Measurements from ENCODE around the gene TAF5L. TPM values are rescaled to one million over a fixed set of nuclear protein-coding genes. Genes with fewer than 3 reads are reported as not detected.
"Not testable (repeated sequence)": the region's sequence is repeated elsewhere in the genome, so short reads cannot be mapped to it uniquely, and the experiment has no call there.

Gene TAF5L
- total RNA-seq, 3 donors from 2014 or later (not counting 1 experiment from before 2014, with no cell fraction given): 21.6 to 37.9 (median 32.7) TPM

DNA sequence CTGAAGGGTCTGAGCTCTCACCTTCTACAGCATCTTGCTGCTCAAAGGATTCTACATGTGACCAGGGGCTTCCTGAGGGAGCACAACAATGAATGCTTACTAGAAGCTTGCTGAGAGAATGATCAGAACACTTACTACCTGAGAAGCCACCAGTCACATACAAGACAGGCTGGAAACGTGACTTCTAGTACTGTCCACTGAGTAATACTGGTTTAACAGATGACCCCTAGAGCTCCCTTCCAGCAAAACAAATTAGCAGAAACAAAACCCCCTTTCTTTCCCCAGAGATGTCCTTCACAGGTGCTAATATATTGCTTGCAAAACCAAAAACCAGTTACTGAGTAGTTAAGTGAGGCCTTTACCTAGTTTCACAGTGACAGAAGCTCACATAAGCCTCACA is 2.1 kb downstream of the TAF5L start:
- no peak overlapping the region for H3K27ac ChIP-seq (ENCODE audit: low read length)
- Mint-ChIP-seq H3K27me3 (ENCODE audit: low read depth in 2 of 2) (no peaks in the 10 kb centered on the region), H3K4me3 (peak overlapping the region; percentile 92), H3K9me3 (no peaks in the 10 kb centered on the region), H3K4me1 (peaks cover 50 to 51% of the 10 kb centered on the region in 2 donors), H3K36me3 (no peaks in the 10 kb centered on the region), H3K27ac (no peak overlapping the region)
- TF ChIP-seq, protein P1, sequence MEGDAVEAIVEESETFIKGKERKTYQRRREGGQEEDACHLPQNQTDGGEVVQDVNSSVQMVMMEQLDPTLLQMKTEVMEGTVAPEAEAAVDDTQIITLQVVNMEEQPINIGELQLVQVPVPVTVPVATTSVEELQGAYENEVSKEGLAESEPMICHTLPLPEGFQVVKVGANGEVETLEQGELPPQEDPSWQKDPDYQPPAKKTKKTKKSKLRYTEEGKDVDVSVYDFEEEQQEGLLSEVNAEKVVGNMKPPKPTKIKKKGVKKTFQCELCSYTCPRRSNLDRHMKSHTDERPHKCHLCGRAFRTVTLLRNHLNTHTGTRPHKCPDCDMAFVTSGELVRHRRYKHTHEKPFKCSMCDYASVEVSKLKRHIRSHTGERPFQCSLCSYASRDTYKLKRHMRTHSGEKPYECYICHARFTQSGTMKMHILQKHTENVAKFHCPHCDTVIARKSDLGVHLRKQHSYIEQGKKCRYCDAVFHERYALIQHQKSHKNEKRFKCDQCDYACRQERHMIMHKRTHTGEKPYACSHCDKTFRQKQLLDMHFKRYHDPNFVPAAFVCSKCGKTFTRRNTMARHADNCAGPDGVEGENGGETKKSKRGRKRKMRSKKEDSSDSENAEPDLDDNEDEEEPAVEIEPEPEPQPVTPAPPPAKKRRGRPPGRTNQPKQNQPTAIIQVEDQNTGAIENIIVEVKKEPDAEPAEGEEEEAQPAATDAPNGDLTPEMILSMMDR (IDR thresholded peaks at IDR 0.05): no peak
- 100% methylated on average over 1 of the region's 1 CpG for WGBS (ENCODE audit: insufficient coverage)
- H3K36me3 ChIP-seq (ENCODE audit: control insufficient read depth, insufficient read depth, low read length): no peaks in the 10 kb centered on the region
- no peaks in the 10 kb centered on the region for H3K9me3 ChIP-seq (ENCODE audit: control insufficient read depth, insufficient read depth, low read length)
- DNase-seq (no peak), ATAC-seq (no peak)
- intact Hi-C loops (cut with micrococcal nuclease): loop anchor here (10.0 kb wide), 1 partner anchor 1021 kb away; the partner anchor contains the start of gene COG2
- H3K4me1 ChIP-seq (ENCODE audit: control insufficient read depth, insufficient read depth, low read length): peaks cover 16% of the 10 kb centered on the region
- no peak overlapping the region for H3K4me3 ChIP-seq (ENCODE audit: low read length)
- H3K27me3 ChIP-seq (ENCODE audit: control insufficient read depth, insufficient read depth, low read length): no peaks in the 10 kb centered on the region

DNA sequence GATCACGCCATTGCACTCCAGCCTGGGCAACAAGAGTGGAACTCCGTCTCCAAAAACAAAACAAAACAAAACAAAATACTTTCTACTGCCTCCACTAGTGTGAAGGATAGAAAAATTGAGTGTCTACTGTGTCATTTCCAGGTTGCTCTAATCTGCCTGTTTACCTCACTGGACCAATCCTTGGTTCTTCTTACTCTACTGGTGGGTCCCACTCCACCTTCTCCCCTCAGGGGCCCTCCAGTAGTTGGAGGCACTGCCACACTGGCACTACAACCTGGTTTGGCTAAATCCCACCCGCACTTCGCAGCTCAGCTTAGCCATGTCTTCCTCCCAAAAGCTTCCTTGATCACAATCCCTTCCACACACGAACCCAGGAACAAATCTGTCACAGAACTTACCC is 2.7 kb downstream of the TAF5L start:
- H3K9me3 ChIP-seq (ENCODE audit: control insufficient read depth, insufficient read depth, low read length): no peaks in the 10 kb centered on the region
- H3K4me1 ChIP-seq (ENCODE audit: control insufficient read depth, insufficient read depth, low read length): peaks cover 16% of the 10 kb centered on the region
- Mint-ChIP-seq H3K4me1 (peaks cover 47 to 48% of the 10 kb centered on the region in 2 donors), H3K27ac (no peak overlapping the region), H3K4me3 (no peak overlapping the region), H3K27me3 (ENCODE audit: low read depth in 2 of 2) (no peaks in the 10 kb centered on the region), H3K9me3 (no peaks in the 10 kb centered on the region), H3K36me3 (no peaks in the 10 kb centered on the region)
- intact Hi-C loops (cut with micrococcal nuclease): loop anchor here (10.0 kb wide), 1 partner anchor 1022 kb away; the partner anchor contains the start of gene COG2
- 96% methylated on average over 3 of the region's 5 CpGs for WGBS (ENCODE audit: insufficient coverage)
- no peaks in the 10 kb centered on the region for H3K27me3 ChIP-seq (ENCODE audit: control insufficient read depth, insufficient read depth, low read length)
- no peak overlapping the region for H3K27ac ChIP-seq (ENCODE audit: low read length)
- no peak overlapping the region for H3K4me3 ChIP-seq (ENCODE audit: low read length)
- DNase-seq (no peak), ATAC-seq (no peak)
- TF ChIP-seq, protein P1 (IDR thresholded peaks at IDR 0.05): no peak
- no peaks in the 10 kb centered on the region for H3K36me3 ChIP-seq (ENCODE audit: control insufficient read depth, insufficient read depth, low read length)

DNA sequence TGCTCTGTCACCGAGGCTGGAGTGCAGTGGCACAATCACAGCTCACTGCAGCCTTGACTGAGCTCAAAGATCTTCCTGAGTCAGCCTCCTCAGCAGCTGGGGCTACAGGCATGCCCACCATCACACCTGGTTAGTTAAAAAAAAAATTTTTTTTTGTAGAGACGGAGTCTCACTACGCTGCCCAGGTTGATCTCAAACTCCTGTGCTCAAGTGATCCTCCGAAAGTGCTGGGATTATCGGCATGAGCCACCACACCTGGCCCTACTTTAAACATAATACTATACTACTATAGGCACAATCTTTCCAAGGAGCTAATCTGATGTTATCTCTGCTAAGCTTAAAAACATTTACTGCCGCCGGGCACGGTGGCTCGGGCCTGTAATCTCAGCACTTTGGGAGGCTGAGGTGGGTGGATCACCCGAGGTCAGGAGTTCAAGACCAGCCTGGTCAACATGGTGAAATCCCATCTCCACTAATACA is 3.2 kb downstream of the TAF5L start:
- H3K27me3 Mint-ChIP-seq (ENCODE audit: low read depth in 2 of 2); H3K27me3 ChIP-seq (ENCODE audit: control insufficient read depth, insufficient read depth, low read length); H3K4me3 Mint-ChIP-seq; H3K4me3 ChIP-seq (ENCODE audit: low read length); H3K27ac Mint-ChIP-seq; DNase-seq; H3K36me3 Mint-ChIP-seq; H3K9me3 Mint-ChIP-seq; H3K9me3 ChIP-seq (ENCODE audit: control insufficient read depth, insufficient read depth, low read length); ATAC-seq; H3K36me3 ChIP-seq (ENCODE audit: control insufficient read depth, insufficient read depth, low read length); H3K27ac ChIP-seq (ENCODE audit: low read length): not testable (repeated sequence)
- H3K4me1 ChIP-seq (ENCODE audit: control insufficient read depth, insufficient read depth, low read length): peaks cover 16% of the 10 kb centered on the region
- 94% methylated on average over 9 of the region's 10 CpGs for WGBS (ENCODE audit: insufficient coverage)
- intact Hi-C loops (cut with micrococcal nuclease): loop anchor here (10.0 kb wide), 1 partner anchor 1022 kb away; the partner anchor contains the start of gene COG2
- H3K4me1 Mint-ChIP-seq: peaks cover 47 to 48% of the 10 kb centered on the region in 2 donors

GRCh38 chr1:229621663-229622062 is 4.3 kb downstream of the TAF5L start:
- Histone ChIP-seq H3K36me3 (ENCODE audit: control insufficient read depth, insufficient read depth, low read length) (no peaks in the 10 kb centered on the region), H3K4me3 (ENCODE audit: low read length) (no peak overlapping the region), H3K27ac (ENCODE audit: low read length) (no peak overlapping the region), H3K9me3 (ENCODE audit: control insufficient read depth, insufficient read depth, low read length) (no peaks in the 10 kb centered on the region), H3K27me3 (ENCODE audit: control insufficient read depth, insufficient read depth, low read length) (no peaks in the 10 kb centered on the region), H3K4me1 (ENCODE audit: control insufficient read depth, insufficient read depth, low read length) (peaks cover 16% of the 10 kb centered on the region)
- Mint-ChIP-seq H3K4me1 (peaks cover 40% of the 10 kb centered on the region in 2 donors), H3K27me3 (ENCODE audit: low read depth in 2 of 2) (no peaks in the 10 kb centered on the region), H3K27ac (no peak overlapping the region), H3K36me3 (no peaks in the 10 kb centered on the region), H3K9me3 (no peaks in the 10 kb centered on the region), H3K4me3 (no peak overlapping the region)
- ATAC-seq (no peak), DNase-seq (no peak)
- TF ChIP-seq, protein P1 (IDR thresholded peaks at IDR 0.05): no peak
- intact Hi-C loops (cut with micrococcal nuclease): loop anchor here (10.0 kb wide), 1 partner anchor 1023 kb away; the partner anchor contains the start of gene COG2
- WGBS (ENCODE audit: insufficient coverage): 89% methylated on average over 2 of the region's 2 CpGs

All from natural killer cell (primary cell).